NCI-H1694 treated with DMSO at 0.1 percent for 48 hours (cell line): Measurements from ENCODE around the gene SLC44A5.
"Not testable (repeated sequence)": the region's sequence is repeated elsewhere in the genome, so short reads cannot be mapped to it uniquely, and the experiment has no call there.

Experiments
- DNase-seq: peaks from one replicate; lab custom pipeline; 2025; lab: John Stamatoyannopoulos, UW

Gene SLC44A5

GRCh38 chr1:75273110-75273509 lies 337.8 kb downstream of the SLC44A5 start:
- no peak for DNase-seq

GRCh38 chr1:75265792-75266191 lies 345.1 kb downstream of the SLC44A5 start:
- DNase-seq = peak; percentile 65

GRCh38 chr1:75264112-75264511 lies 346.8 kb downstream of the SLC44A5 start:
- DNase-seq = no peak

GRCh38 chr1:75263616-75264015 lies 347.3 kb downstream of the SLC44A5 start:
- DNase-seq = not testable (repeated sequence)

GRCh38 chr1:75261946-75262345 lies 349.0 kb downstream of the SLC44A5 start:
- DNase-seq = not testable (repeated sequence)

GRCh38 chr1:75258351-75258750 lies 352.6 kb downstream of the SLC44A5 start:
- DNase-seq = no peak

GRCh38 chr1:75257424-75257823 lies 353.5 kb downstream of the SLC44A5 start:
- DNase-seq = no peak

- DNase-seq = not testable (repeated sequence)
Measured at GRCh38 chr1:75250114-75250513, 360.8 kb downstream of the SLC44A5 start.

GRCh38 chr1:75245239-75245638 lies 365.7 kb downstream of the SLC44A5 start:
- DNase-seq = no peak

- no peak for DNase-seq
Measured at GRCh38 chr1:75243124-75243523, 367.8 kb downstream of the SLC44A5 start.

- DNase-seq = no peak
Measured at GRCh38 chr1:75237316-75237715, 373.6 kb downstream of the SLC44A5 start.

- DNase-seq = no peak
Measured at GRCh38 chr1:75234562-75234961, 376.4 kb downstream of the SLC44A5 start.

- peak; percentile 31 for DNase-seq
Measured at GRCh38 chr1:75233302-75233929, 377.5 kb downstream of the SLC44A5 start.

- no peak for DNase-seq
Measured at GRCh38 chr1:75220072-75220471, 390.8 kb downstream of the SLC44A5 start.

GRCh38 chr1:75214017-75214416 lies 396.9 kb downstream of the SLC44A5 start:
- DNase-seq = no peak

GRCh38 chr1:75211648-75212047 lies 399.3 kb downstream of the SLC44A5 start:
- DNase-seq = no peak

- DNase-seq = no peak
Measured at GRCh38 chr1:75208862-75209261, 402.1 kb downstream of the SLC44A5 start.

GRCh38 chr1:75203415-75204277 lies 407.3 kb downstream of the SLC44A5 start:
- DNase-seq = peak; percentile 81

- no peak for DNase-seq
Measured at GRCh38 chr1:75202751-75203150, 408.2 kb downstream of the SLC44A5 start.

- peak; percentile 31 for DNase-seq
Measured at GRCh38 chr1:75198761-75199160, 412.2 kb downstream of the SLC44A5 start.

- DNase-seq = no peak
Measured at GRCh38 chr1:75198163-75198562, 412.8 kb downstream of the SLC44A5 start.

GRCh38 chr1:75188892-75189291 lies 422.0 kb downstream of the SLC44A5 start:
- peak; percentile 48 for DNase-seq

- not testable (repeated sequence) for DNase-seq
Measured at GRCh38 chr1:75181214-75181955, 429.5 kb downstream of the SLC44A5 start.
